H1 (cell line): ENCODE measurements around the gene SLC24A4. TPM values are rescaled to one million over a fixed set of nuclear protein-coding genes. Genes with fewer than 3 reads are reported as not detected.

Experiments used
- CTCF ChIA-PET: fragments of 300-600 bp; sonication (Branson Sonifier 250); formaldehyde crosslinking; loops from one replicate; lab custom pipeline; 2021; ENCODE audit not compliant: partially characterized antibody; lab: Charles Lee
- POLR2A ChIA-PET: fragments of 300-600 bp; sonication (Branson Sonifier 250); formaldehyde crosslinking; loops from one replicate; lab custom pipeline; 2021; ENCODE audit warnings: inconsistent platforms; ENCODE audit not compliant: partially characterized antibody; lab: Charles Lee
- DNase-seq, 2 experiments: peaks; one replicate each; pipeline versions ENCODE4 v3.0.0 to v3.0.0-alpha.2; 2010 to 2022; ENCODE audit warnings: low spot score in 2 of 2, low read depth in 1 of 2, mixed read lengths in 1 of 2
- FAIRE-seq: peaks from 2 replicates; lab custom pipeline; 2011; peaks lifted over from hg19 to GRCh38; lab: Jason Lieb, UNC
- H2AFZ ChIP-seq: 2 replicates; pipeline ENCODE4 v1.8.1; 2012; ENCODE audit warnings: low read length, inconsistent platforms
- H2AK5ac ChIP-seq: 2 replicates; pipeline ENCODE4 v1.6.1; 2013; ENCODE audit warnings: low read depth, low read length
- H2BK120ac ChIP-seq: replicated peaks from 2 replicates; pipeline ENCODE3; 2013; ENCODE audit warnings: low read depth, low read length, inconsistent platforms
- H2BK12ac ChIP-seq: 2 replicates; pipeline ENCODE4 v1.6.1; 2013; ENCODE audit warnings: low read depth, low read length
- H2BK15ac ChIP-seq: 2 replicates; pipeline ENCODE4 v1.6.1; 2013; ENCODE audit warnings: low read length
- H2BK20ac ChIP-seq: 2 replicates; pipeline ENCODE4 v1.6.1; 2013; ENCODE audit warnings: low read length
- H2BK5ac ChIP-seq: 2 replicates; pipeline ENCODE4 v1.6.1; 2013; ENCODE audit warnings: low read depth, low read length
- H3K14ac ChIP-seq: 2 replicates; pipeline ENCODE4 v1.6.1; 2013; ENCODE audit warnings: inconsistent platforms; ENCODE audit not compliant: insufficient read length
- H3K18ac ChIP-seq: 2 replicates; pipeline ENCODE4 v1.6.1; 2013; ENCODE audit warnings: low read length; ENCODE audit errors: extremely low read depth
- H3K23ac ChIP-seq: 2 replicates; pipeline ENCODE4 v1.6.1; 2013; ENCODE audit warnings: inconsistent platforms; ENCODE audit not compliant: insufficient read length
- H3K23me2 ChIP-seq: 2 replicates; pipeline ENCODE4 v1.6.1; 2013; ENCODE audit warnings: low read depth, low read length
- H3K27ac ChIP-seq: 2 replicates; pipeline ENCODE4 v1.6.1; 2011; ENCODE audit warnings: low read depth, low read length, inconsistent platforms
- H3K27me3 ChIP-seq, 4 experiments: replicated peaks in 1 of 4; 1 replicate in 1 of 4; 2 replicates in 3 of 4; pipeline versions ENCODE4 v1.6.1 to v1.8.1; 2011 to 2013; ENCODE audit warnings: low read length in 3 of 4, mild to moderate bottlenecking in 3 of 4, inconsistent platforms in 2 of 4, mixed read lengths in 2 of 4, moderate library complexity in 1 of 4; ENCODE audit not compliant: control insufficient read depth in 3 of 4, insufficient read depth in 3 of 4; ENCODE audit errors: extremely low read depth in 1 of 4
- H3K36me3 ChIP-seq, 4 experiments: 2 replicates each; pipeline versions ENCODE4 v1.6.1 to v1.8.1; 2011 to 2013; ENCODE audit warnings: mild to moderate bottlenecking in 4 of 4, low read length in 3 of 4, moderate library complexity in 2 of 4, control low read depth in 1 of 4, inconsistent platforms in 1 of 4; ENCODE audit not compliant: insufficient read depth in 4 of 4, control insufficient read depth in 2 of 4
- H3K4ac ChIP-seq: replicated peaks from 2 replicates; pipeline ENCODE3; 2013; ENCODE audit warnings: low read length, low read depth, mixed read lengths, inconsistent platforms; ENCODE audit not compliant: insufficient read length
- H3K4me1 ChIP-seq, 4 experiments: replicated peaks in 1 of 4; 1 replicate in 1 of 4; 2 replicates in 3 of 4; pipeline versions ENCODE4 v1.6.1 to v1.8.1; 2011 to 2013; ENCODE audit warnings: low read length in 3 of 4, inconsistent platforms in 2 of 4, mixed read lengths in 1 of 4; ENCODE audit not compliant: insufficient read depth in 4 of 4, control insufficient read depth in 3 of 4
- H3K4me2 ChIP-seq, 2 experiments: 2 replicates each; pipeline versions ENCODE4 v1.6.1 to v1.8.1; 2011 to 2013; ENCODE audit warnings: low read depth in 2 of 2, low read length in 2 of 2, control low read depth in 1 of 2, inconsistent platforms in 1 of 2, mild to moderate bottlenecking in 1 of 2; ENCODE audit not compliant: insufficient read depth in 1 of 2
- H3K4me3 ChIP-seq, 4 experiments: fragments of 200-600, 300-600 bp in 1 of 4; sonication (generic), shearing (Covaris generic), sonication (Bioruptor Twin) in 1 of 4; 2 replicates each; pipeline versions ENCODE4 v1.5.1 to v1.8.1; 2011 to 2016; ENCODE audit warnings: low read length in 4 of 4, low read depth in 3 of 4, control low read depth in 2 of 4, inconsistent platforms in 2 of 4, mild to moderate bottlenecking in 2 of 4, mixed read lengths in 1 of 4, moderate library complexity in 1 of 4; ENCODE audit not compliant: insufficient read depth in 2 of 4; ENCODE audit errors: extremely low read depth in 1 of 4
- H3K56ac ChIP-seq: replicated peaks from 2 replicates; pipeline ENCODE3; 2013; ENCODE audit warnings: low read depth, mild to moderate bottlenecking, mixed read lengths, low read length, inconsistent platforms; ENCODE audit not compliant: insufficient read length
- H3K79me1 ChIP-seq: 2 replicates; pipeline ENCODE4 v1.6.1; 2013; ENCODE audit warnings: low read depth, low read length, control low read depth
- H3K79me2 ChIP-seq, 2 experiments: 2 replicates each; pipeline versions ENCODE4 v1.6.1 to v1.8.1; 2012 to 2013; ENCODE audit warnings: low read length in 2 of 2, mild to moderate bottlenecking in 2 of 2, inconsistent platforms in 1 of 2; ENCODE audit not compliant: insufficient read depth in 2 of 2, control insufficient read depth in 1 of 2
- H3K9ac ChIP-seq, 4 experiments: replicated peaks in 1 of 4; 1 replicate in 1 of 4; 2 replicates in 3 of 4; pipeline versions ENCODE4 v1.6.1 to v1.8.1; 2011 to 2013; ENCODE audit warnings: low read depth in 3 of 4, low read length in 3 of 4, control low read depth in 2 of 4, mild to moderate bottlenecking in 2 of 4, moderate library complexity in 2 of 4, inconsistent platforms in 1 of 4; ENCODE audit errors: extremely low read depth in 1 of 4
- H3K9me3 ChIP-seq, 2 experiments: 2 replicates each; pipeline versions ENCODE4 v1.6.1 to v1.8.1; 2012 to 2013; ENCODE audit warnings: mild to moderate bottlenecking in 2 of 2, moderate library complexity in 2 of 2, control low read depth in 1 of 2, inconsistent platforms in 1 of 2, low read depth in 1 of 2, low read length in 1 of 2, mixed read lengths in 1 of 2; ENCODE audit not compliant: insufficient read depth in 2 of 2
- H4K20me1 ChIP-seq, 2 experiments: replicated peaks in 1 of 2; 2 replicates each; pipeline versions ENCODE3 to v1.8.1; 2011 to 2013; ENCODE audit warnings: inconsistent platforms in 2 of 2, low read length in 2 of 2, mild to moderate bottlenecking in 1 of 2; ENCODE audit not compliant: insufficient read depth in 2 of 2, control insufficient read depth in 1 of 2
- H4K5ac ChIP-seq: 2 replicates; pipeline ENCODE4 v1.6.1; 2013; ENCODE audit warnings: low read length, low read depth, mixed read lengths, inconsistent platforms; ENCODE audit not compliant: insufficient read length
- H4K8ac ChIP-seq: 2 replicates; pipeline ENCODE4 v1.8.0; 2013; ENCODE audit warnings: mild to moderate bottlenecking, moderate library complexity, low read length, inconsistent platforms; ENCODE audit not compliant: insufficient read depth; ENCODE audit errors: extremely low read depth
- H4K91ac ChIP-seq: replicated peaks from 2 replicates; pipeline ENCODE3; 2013; ENCODE audit warnings: low read length, mixed read lengths, inconsistent platforms; ENCODE audit not compliant: insufficient read length
- CHD2 ChIP-seq: IDR thresholded peaks from 2 replicates; pipeline ENCODE4 v1.6.1; 2012; ENCODE audit warnings: low read length, improper control_type of control experiment
- GTF2F1 ChIP-seq: IDR thresholded peaks from 2 replicates; pipeline ENCODE4 v1.6.1; 2012; ENCODE audit warnings: low read depth, low read length, improper control_type of control experiment, borderline replicate concordance
- PHF8 ChIP-seq: fragments of 200-600 bp; sonication (generic); conservative IDR thresholded peaks from 2 replicates; pipeline ENCODE4 v1.7.1; 2012; ENCODE audit warnings: low read depth, mild to moderate bottlenecking, inconsistent platforms, low read length, moderate library complexity
- SIRT6 ChIP-seq: IDR thresholded peaks from one replicate; pipeline ENCODE4 v1.7.1; 2012; ENCODE audit warnings: low read length, inconsistent platforms
- SP4 ChIP-seq: IDR thresholded peaks from 2 replicates; pipeline ENCODE4 v1.6.1; 2012; ENCODE audit warnings: low read length, inconsistent platforms
- whole genome bisulfite sequencing, 2 experiments: shearing (Covaris generic) in 1 of 2; methylation state at CpG; one replicate each; pipeline versions ENCODE4 v1.1.6 to v1.1.7; 2013 to 2015; ENCODE audit warnings: low lambda C conversion rate in 2 of 2, mixed read lengths in 2 of 2, inconsistent platforms in 1 of 2, low coverage in 1 of 2, missing lambda C conversion rate in 1 of 2; ENCODE audit not compliant: insufficient replicate concordance in 2 of 2, insufficient coverage in 1 of 2, insufficient read length in 1 of 2; ENCODE audit errors: extremely low coverage in 1 of 2, missing lambda C conversion rate in 1 of 2; 5-methylcytosine and 5-hydroxymethylcytosine counted together
- polyA plus RNA-seq, 7 experiments: library from polyadenylated mRNA; depleted of rRNA in 3 of 7; stranded (reverse) in 5 of 7; unstranded in 2 of 7; fragments of >200 nt in 5 of 7; fragments of 200-250 nt in 2 of 7; gene quantifications; 1 replicate in 5 of 7; 2 replicates in 1 of 7; 4 replicates in 1 of 7; pipeline versions ENCODE4 v1.2.1 to v1.2.3, GENCODE V29; 2011 to 2013; ENCODE audit warnings: missing spikeins in 2 of 7, mixed read lengths in 2 of 7
- total RNA-seq: library from RNA; stranded (reverse); fragmentation: NEBNext Ultra II Directional; extraction: Animal tissue kit (Norgen Biotek cat#: 25700); gene quantifications from 2 replicates; pipeline ENCODE4 v1.2.1, GENCODE V29; 2021
- TF ChIP-seq, protein P1 (sequence below): IDR thresholded peaks from 2 replicates; pipeline ENCODE4 v1.6.1; 2012; ENCODE audit warnings: low read length, inconsistent platforms

The SLC24A4 gene
- total and polyA plus RNA-seq, 2 of the 8 experiments (the other 6 are each of a cell fraction or from before 2014, with no cell fraction given) = 0.27 to 0.89 TPM

DNA sequence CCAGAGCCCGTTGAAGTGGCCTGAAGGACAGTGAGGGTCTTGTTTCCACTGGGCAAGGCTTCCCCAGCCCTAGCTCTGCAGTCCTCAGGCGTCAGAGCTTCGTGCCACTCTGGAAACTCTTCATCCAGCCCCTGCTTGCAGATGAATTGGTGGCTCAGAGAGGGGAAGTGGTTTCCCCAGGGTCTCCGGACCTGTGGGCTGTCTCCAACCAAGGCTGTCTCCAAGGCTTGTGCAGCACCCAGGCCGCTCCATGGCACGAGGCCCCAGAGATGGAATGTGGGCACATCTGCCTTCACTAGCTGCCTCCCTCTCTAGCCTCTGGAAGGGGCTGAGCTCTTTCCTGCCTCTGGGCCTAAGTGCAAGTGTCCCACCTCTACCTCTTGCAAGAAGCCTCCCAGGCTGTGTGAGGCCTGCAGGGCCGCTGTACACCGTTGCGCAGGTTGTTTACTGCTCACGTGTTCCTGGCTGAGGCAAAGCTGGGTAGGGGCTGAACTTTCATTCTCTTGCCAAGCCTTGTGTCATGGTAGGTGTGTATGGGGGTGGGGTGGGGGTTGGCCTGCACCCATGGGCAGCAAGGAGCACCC, 201.7 kb downstream of the SLC24A4 start:
- H3K56ac ChIP-seq = no peak overlapping the region
- FAIRE-seq (no peak), DNase-seq (no peak)
- H3K4me3 ChIP-seq = no peak overlapping the region
- H2BK120ac ChIP-seq = no peak overlapping the region
- POLR2A ChIA-PET = no interaction called here
- H3K14ac ChIP-seq = no peak overlapping the region
- H3K79me2 ChIP-seq = no peaks in the 10 kb centered on the region
- H4K8ac ChIP-seq = no peak overlapping the region
- CTCF ChIA-PET = interaction anchor here (1.4 to 2.6 kb wide), 2 partner anchors 13 to 72 kb away, joined by 4 to 9 read pairs; no protein-coding TSS in a partner anchor
- H2AFZ ChIP-seq = no peak overlapping the region
- H3K18ac ChIP-seq = no peak overlapping the region
- H2BK20ac ChIP-seq = no peak overlapping the region
- H2AK5ac ChIP-seq = no peak overlapping the region
- H2BK15ac ChIP-seq = no peak overlapping the region
- H3K27ac ChIP-seq = no peak overlapping the region
- no peak overlapping the region for H3K4me2 ChIP-seq
- no peaks in the 10 kb centered on the region for H3K4me1 ChIP-seq
- no peaks in the 10 kb centered on the region for H3K9me3 ChIP-seq
- no peak overlapping the region for H3K9ac ChIP-seq
- no peak overlapping the region for H2BK5ac ChIP-seq
- 99% methylated on average over 10 of the region's 10 CpGs; no CpG with 5 or more reads in 1 of the 2 experiments for WGBS, 2 experiments
- H4K5ac ChIP-seq = no peak overlapping the region
- no peaks in the 10 kb centered on the region for H3K27me3 ChIP-seq
- no peaks in the 10 kb centered on the region for H3K36me3 ChIP-seq
- H3K4ac ChIP-seq = no peak overlapping the region
- no peaks in the 10 kb centered on the region for H3K79me1 ChIP-seq
- H3K23me2 ChIP-seq = peaks cover 4% of the 10 kb centered on the region; the same call in 1 of the 2 replicates
- H2BK12ac ChIP-seq = no peak overlapping the region
- no peak overlapping the region for H3K23ac ChIP-seq
- H4K91ac ChIP-seq = no peak overlapping the region
- H4K20me1 ChIP-seq = no peaks in the 10 kb centered on the region
- TF ChIP-seq PHF8 (no peak), CHD2 (no peak), GTF2F1 (no peak), SIRT6 (no peak), SP4 (no peak)
- TF ChIP-seq, protein P1, sequence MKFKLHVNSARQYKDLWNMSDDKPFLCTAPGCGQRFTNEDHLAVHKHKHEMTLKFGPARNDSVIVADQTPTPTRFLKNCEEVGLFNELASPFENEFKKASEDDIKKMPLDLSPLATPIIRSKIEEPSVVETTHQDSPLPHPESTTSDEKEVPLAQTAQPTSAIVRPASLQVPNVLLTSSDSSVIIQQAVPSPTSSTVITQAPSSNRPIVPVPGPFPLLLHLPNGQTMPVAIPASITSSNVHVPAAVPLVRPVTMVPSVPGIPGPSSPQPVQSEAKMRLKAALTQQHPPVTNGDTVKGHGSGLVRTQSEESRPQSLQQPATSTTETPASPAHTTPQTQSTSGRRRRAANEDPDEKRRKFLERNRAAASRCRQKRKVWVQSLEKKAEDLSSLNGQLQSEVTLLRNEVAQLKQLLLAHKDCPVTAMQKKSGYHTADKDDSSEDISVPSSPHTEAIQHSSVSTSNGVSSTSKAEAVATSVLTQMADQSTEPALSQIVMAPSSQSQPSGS = no peak
